CD8-positive, alpha-beta memory T cell (primary cell): ENCODE data around the gene WDR35. TPM values are rescaled to one million over a fixed set of nuclear protein-coding genes. Genes with fewer than 3 reads are reported as not detected.

Source experiments
- CTCF ChIA-PET: fragments of 350-600 bp; sonication (Branson Sonifier 250); formaldehyde crosslinking; loops from one replicate; lab custom pipeline; 2021; ENCODE audit warnings: antibody characterized with exemption; lab: Charles Lee
- POLR2A ChIA-PET: fragments of 350-600 bp; sonication (Branson Sonifier 250); formaldehyde crosslinking; loops from one replicate; lab custom pipeline; 2021; ENCODE audit warnings: antibody characterized with exemption; lab: Charles Lee
- DNase-seq, 5 donors: peaks; one replicate each; pipeline versions ENCODE4 v3.0.0 to v3.0.0-alpha.2; 2020 to 2022; ENCODE audit warnings: mixed read lengths in 1 of 5
- H3K27ac ChIP-seq: one replicate; pipeline ENCODE4 v1.7.0; 2013; ENCODE audit warnings: low read depth, mild to moderate bottlenecking, low read length, moderate library complexity
- H3K27me3 ChIP-seq: 2 replicates; pipeline ENCODE4 v1.7.0; 2013; ENCODE audit warnings: low read length, mild to moderate bottlenecking; ENCODE audit not compliant: insufficient read depth, poor library complexity, severe bottlenecking
- H3K36me3 ChIP-seq: 2 replicates; pipeline ENCODE4 v1.7.0; 2013; ENCODE audit warnings: mild to moderate bottlenecking, low read length, moderate library complexity; ENCODE audit not compliant: insufficient read depth
- H3K4me1 ChIP-seq: 2 replicates; pipeline ENCODE4 v1.7.0; 2013; ENCODE audit warnings: mild to moderate bottlenecking, low read length, moderate library complexity; ENCODE audit not compliant: insufficient read depth
- H3K4me3 ChIP-seq: 2 replicates; pipeline ENCODE4 v1.7.0; 2013; ENCODE audit warnings: mild to moderate bottlenecking, low read length
- H3K9me3 ChIP-seq: 2 replicates; pipeline ENCODE4 v1.7.0; 2013; ENCODE audit warnings: mild to moderate bottlenecking, low read length
- H3K27ac Mint-ChIP-seq, 8 donors: one replicate each; pipeline ENCODE4 v1.8.0; 2020 to 2021; ENCODE audit warnings: mixed read lengths in 8 of 8, mild to moderate bottlenecking in 6 of 8, inconsistent platforms in 3 of 8, moderate library complexity in 3 of 8
- H3K27me3 Mint-ChIP-seq, 2 donors: one replicate each; pipeline ENCODE4 v1.8.0; 2020 to 2021; ENCODE audit warnings: mixed read lengths in 2 of 2, mild to moderate bottlenecking in 1 of 2, moderate library complexity in 1 of 2
- H3K36me3 Mint-ChIP-seq, 3 donors: one replicate each; pipeline ENCODE4 v1.8.0; 2020 to 2021; ENCODE audit warnings: mixed read lengths in 3 of 3, inconsistent platforms in 1 of 3, mild to moderate bottlenecking in 1 of 3
- H3K4me1 Mint-ChIP-seq, 3 donors: one replicate each; pipeline ENCODE4 v1.8.0; 2020 to 2021; ENCODE audit warnings: mixed read lengths in 3 of 3, inconsistent platforms in 1 of 3, mild to moderate bottlenecking in 1 of 3
- H3K4me3 Mint-ChIP-seq, 7 donors: one replicate each; pipeline ENCODE4 v1.8.0; 2020 to 2021; ENCODE audit warnings: mixed read lengths in 7 of 7, mild to moderate bottlenecking in 6 of 7, moderate library complexity in 4 of 7, inconsistent platforms in 2 of 7
- H3K9me3 Mint-ChIP-seq, 5 donors: one replicate each; pipeline ENCODE4 v1.8.0; 2020 to 2022; ENCODE audit warnings: mixed read lengths in 5 of 5, mild to moderate bottlenecking in 3 of 5, moderate library complexity in 2 of 5, inconsistent platforms in 1 of 5
- polyA plus RNA-seq: library from polyadenylated mRNA; unstranded; fragments of 300-500 nt; fragmentation: Illumina TruSeq; gene quantifications from one replicate; pipeline ENCODE4 v1.2.3, GENCODE V29; 2021
- total RNA-seq, 2 experiments: library from RNA; stranded (reverse); gene quantifications; one replicate each; pipeline ENCODE4 v1.2.3, GENCODE V29; 2021

The WDR35 gene
- 10 to 100 TPM; 11.0 to 12.0 TPM for total RNA-seq
- 1.6 TPM for polyA plus RNA-seq

GRCh38 chr2:19989667-19990415 is at the start of gene WDR35:
TSS of gene WDR35 (minus strand) at chr2:19990105. CDS start at chr2:19990015, 90 bp downstream.
- Histone ChIP-seq H3K4me3 (peak within 1 kb of the TSS; percentile 82), H3K9me3 (no peaks in the 10 kb centered on the region), H3K36me3 (no peaks in the 10 kb centered on the region), H3K27me3 (no peaks in the 10 kb centered on the region), H3K4me1 (peaks cover 14% of the 10 kb centered on the region), H3K27ac (peak within 1 kb of the TSS; percentile 87)
- no peaks in the 10 kb centered on the region for H3K9me3 Mint-ChIP-seq
- H3K4me1 Mint-ChIP-seq: peaks cover 23 to 31% (median 24%) of the 10 kb centered on the region in 3 donors
- H3K27me3 Mint-ChIP-seq: peaks cover 9 to 23% of the 10 kb centered on the region in 2 donors
- H3K36me3 Mint-ChIP-seq: peaks cover 0 to 8% (median 4%) of the 10 kb centered on the region in 3 donors
- H3K27ac Mint-ChIP-seq: peak within 1 kb of the TSS; percentile 83 to 97 (median 92)
- ChIA-PET POLR2A (interaction anchor here (0.6 to 1.1 kb wide), 4 partner anchors 13 to 1429 kb away, joined by 3 to 4 read pairs (median 3); partner anchors contain the start of genes LAPTM4A and RDH14), CTCF (interaction anchor here (1.0 to 1.4 kb wide), 2 partner anchors 25 to 88 kb away, joined by 3 to 6 read pairs; partner anchors contain the start of gene TTC32)
- H3K4me3 Mint-ChIP-seq: peak within 1 kb of the TSS; percentile 88 to 95 (median 91)
- DNase-seq: peak; percentile 86 to 93 (median 87)

- Histone ChIP-seq H3K27ac (no peak overlapping the region), H3K4me3 (no peak overlapping the region), H3K4me1 (no peaks in the 10 kb centered on the region), H3K36me3 (peaks cover 38% of the 10 kb centered on the region), H3K27me3 (no peaks in the 10 kb centered on the region), H3K9me3 (no peaks in the 10 kb centered on the region)
- H3K4me3 Mint-ChIP-seq: no peak overlapping the region
- DNase-seq: no peak
- ChIA-PET CTCF (no interaction called here), POLR2A (no interaction called here)
- H3K9me3 Mint-ChIP-seq: no peaks in the 10 kb centered on the region
- peaks cover 9 to 87% (median 43%) of the 10 kb centered on the region in 3 donors for H3K36me3 Mint-ChIP-seq
- H3K27me3 Mint-ChIP-seq: no peaks in the 10 kb centered on the region
- H3K27ac Mint-ChIP-seq: no peak overlapping the region
- H3K4me1 Mint-ChIP-seq: peaks cover 0 to 39% (median 13%) of the 10 kb centered on the region in 3 donors
Measured at GRCh38 chr2:20037660-20038059, 47.8 kb upstream of the WDR35 start.

- peaks cover 0 to 30% (median 2%) of the 10 kb centered on the region in 3 donors for H3K4me1 Mint-ChIP-seq
- no peak overlapping the region for H3K4me3 Mint-ChIP-seq
- ChIA-PET POLR2A (no interaction called here), CTCF (no interaction called here)
- Histone ChIP-seq H3K4me3 (no peak overlapping the region), H3K36me3 (peaks cover 38% of the 10 kb centered on the region), H3K9me3 (no peaks in the 10 kb centered on the region), H3K27ac (no peak overlapping the region), H3K27me3 (no peaks in the 10 kb centered on the region), H3K4me1 (no peaks in the 10 kb centered on the region)
- H3K36me3 Mint-ChIP-seq: peaks cover 24 to 93% (median 55%) of the 10 kb centered on the region in 3 donors
- peak overlapping the region in 4 of 8 donors; percentile 7 to 30 (median 10) for H3K27ac Mint-ChIP-seq
- DNase-seq: no peak
- H3K27me3 Mint-ChIP-seq: no peaks in the 10 kb centered on the region
- no peaks in the 10 kb centered on the region for H3K9me3 Mint-ChIP-seq
Measured at GRCh38 chr2:20035955-20036666, 46.2 kb upstream of the WDR35 start.

- no peak overlapping the region for H3K4me3 Mint-ChIP-seq
- Histone ChIP-seq H3K9me3 (no peaks in the 10 kb centered on the region), H3K27me3 (no peaks in the 10 kb centered on the region), H3K36me3 (peaks cover 35% of the 10 kb centered on the region), H3K27ac (no peak overlapping the region), H3K4me3 (no peak overlapping the region), H3K4me1 (no peaks in the 10 kb centered on the region)
- DNase-seq: no peak
- H3K27ac Mint-ChIP-seq: no peak overlapping the region
- H3K4me1 Mint-ChIP-seq: peaks cover 0 to 24% (median 0%) of the 10 kb centered on the region in 3 donors
- no peaks in the 10 kb centered on the region for H3K27me3 Mint-ChIP-seq
- peaks cover 0 to 1% (median 0%) of the 10 kb centered on the region in 5 donors for H3K9me3 Mint-ChIP-seq
- ChIA-PET POLR2A (no interaction called here), CTCF (interaction anchor here (1.3 kb wide), 1 partner anchor 20 kb away, joined by 5 read pairs; no protein-coding TSS in a partner anchor)
- H3K36me3 Mint-ChIP-seq: peaks cover 35 to 93% (median 58%) of the 10 kb centered on the region in 3 donors
Measured at GRCh38 chr2:20034821-20035220, 44.9 kb upstream of the WDR35 start.

- CTCF ChIA-PET: interaction anchor here (1.3 kb wide), 1 partner anchor 19 kb away, joined by 5 read pairs; no protein-coding TSS in a partner anchor
- peaks cover 0 to 1% (median 0%) of the 10 kb centered on the region in 5 donors for H3K9me3 Mint-ChIP-seq
- Histone ChIP-seq H3K27ac (no peak overlapping the region), H3K27me3 (no peaks in the 10 kb centered on the region), H3K9me3 (no peaks in the 10 kb centered on the region), H3K4me3 (no peak overlapping the region), H3K4me1 (no peaks in the 10 kb centered on the region), H3K36me3 (peaks cover 39% of the 10 kb centered on the region)
- no peak for DNase-seq
- no peaks in the 10 kb centered on the region for H3K27me3 Mint-ChIP-seq
- H3K4me3 Mint-ChIP-seq: no peak overlapping the region
- H3K36me3 Mint-ChIP-seq: peaks cover 41 to 95% (median 62%) of the 10 kb centered on the region in 3 donors
- no peak overlapping the region for H3K27ac Mint-ChIP-seq
- peaks cover 0 to 24% (median 0%) of the 10 kb centered on the region in 3 donors for H3K4me1 Mint-ChIP-seq
- POLR2A ChIA-PET: no interaction called here
Measured at GRCh38 chr2:20034218-20034617, 44.3 kb upstream of the WDR35 start.

GRCh38 chr2:20033322-20033721 is 43.4 kb upstream of the WDR35 start:
- CTCF ChIA-PET: no interaction called here
- no peak for DNase-seq
- Mint-ChIP-seq H3K27me3 (no peaks in the 10 kb centered on the region), H3K4me3 (no peak overlapping the region), H3K27ac (no peak overlapping the region), H3K4me1 (peaks cover 0 to 20% (median 0%) of the 10 kb centered on the region in 3 donors), H3K36me3 (peaks cover 49 to 95% (median 63%) of the 10 kb centered on the region in 3 donors), H3K9me3 (peaks cover 0 to 1% (median 0%) of the 10 kb centered on the region in 5 donors)
- H3K27me3 ChIP-seq: no peaks in the 10 kb centered on the region
- H3K36me3 ChIP-seq: peaks cover 40% of the 10 kb centered on the region
- POLR2A ChIA-PET: no interaction called here
- H3K9me3 ChIP-seq: no peaks in the 10 kb centered on the region
- H3K4me1 ChIP-seq: no peaks in the 10 kb centered on the region
- no peak overlapping the region for H3K4me3 ChIP-seq
- no peak overlapping the region for H3K27ac ChIP-seq

- H3K27ac Mint-ChIP-seq: peak overlapping the region in 1 of 8 donors; percentile 20
- CTCF ChIA-PET: no interaction called here
- POLR2A ChIA-PET: no interaction called here
- Histone ChIP-seq H3K4me1 (no peaks in the 10 kb centered on the region), H3K36me3 (peaks cover 31% of the 10 kb centered on the region), H3K9me3 (no peaks in the 10 kb centered on the region), H3K27ac (no peak overlapping the region), H3K27me3 (no peaks in the 10 kb centered on the region), H3K4me3 (no peak overlapping the region)
- H3K9me3 Mint-ChIP-seq: peaks cover 0 to 1% (median 0%) of the 10 kb centered on the region in 5 donors
- H3K4me3 Mint-ChIP-seq: no peak overlapping the region
- no peak for DNase-seq
- H3K27me3 Mint-ChIP-seq: no peaks in the 10 kb centered on the region
- peaks cover 43 to 77% (median 54%) of the 10 kb centered on the region in 3 donors for H3K36me3 Mint-ChIP-seq
- no peaks in the 10 kb centered on the region for H3K4me1 Mint-ChIP-seq
Measured at GRCh38 chr2:20030224-20030623, 40.3 kb upstream of the WDR35 start.
